NT2/D1 (cell line): ENCODE data around the gene ZNF862.

Experiments used
- DNase-seq: peaks from one replicate; pipeline ENCODE4 v3.0.0-alpha.2; 2011; ENCODE audit warnings: low read depth, low spot score
- H3K27me3 ChIP-seq: 2 replicates; pipeline ENCODE4 v1.6.0; 2011; ENCODE audit warnings: mild to moderate bottlenecking; ENCODE audit not compliant: insufficient read length, insufficient read depth
- H3K36me3 ChIP-seq: 2 replicates; pipeline ENCODE4 v1.6.1; 2011; ENCODE audit warnings: mild to moderate bottlenecking, low read length, mixed read lengths; ENCODE audit not compliant: insufficient read depth, insufficient read length
- H3K4me1 ChIP-seq: 2 replicates; pipeline ENCODE4 v1.5.1; 2011; ENCODE audit not compliant: insufficient read depth, insufficient read length
- H3K4me3 ChIP-seq: 2 replicates; pipeline ENCODE4 v1.5.1; 2011; ENCODE audit warnings: low read depth; ENCODE audit not compliant: insufficient read length
- H3K9ac ChIP-seq: 2 replicates; pipeline ENCODE4 v1.6.0; 2011; ENCODE audit warnings: low read depth; ENCODE audit not compliant: insufficient read length
- H3K9me3 ChIP-seq: 2 replicates; pipeline ENCODE4 v1.5.1; 2011; ENCODE audit warnings: mild to moderate bottlenecking, low read length; ENCODE audit not compliant: insufficient read depth
- SUZ12 ChIP-seq: IDR thresholded peaks from 2 replicates; pipeline ENCODE4 v1.6.1; 2011; ENCODE audit not compliant: insufficient read length, insufficient read depth; ENCODE audit errors: extremely low read depth
- YY1 ChIP-seq: IDR thresholded peaks from 2 replicates; pipeline ENCODE4 v1.6.1; 2011; ENCODE audit not compliant: insufficient read length, insufficient read depth
- ZNF274 ChIP-seq: IDR thresholded peaks from 2 replicates; pipeline ENCODE4 v1.6.1; 2011; ENCODE audit warnings: mild to moderate bottlenecking, low read depth, low read length

The ZNF862 gene

GRCh38 chr7:149821191-149822148 lies 16.7 kb upstream of the ZNF862 start:
- no peaks in the 10 kb centered on the region for H3K27me3 ChIP-seq
- no peaks in the 10 kb centered on the region for H3K36me3 ChIP-seq
- H3K4me3 ChIP-seq, result no peak overlapping the region
- H3K9ac ChIP-seq, result no peak overlapping the region
- no peaks in the 10 kb centered on the region for H3K4me1 ChIP-seq
- H3K9me3 ChIP-seq, result peaks cover 42% of the 10 kb centered on the region; the same call in 1 of the 2 replicates
- DNase-seq, result no peak
- TF ChIP-seq YY1 (no peak), SUZ12 (no peak), ZNF274 (no peak)

- Histone ChIP-seq H3K36me3 (no peaks in the 10 kb centered on the region), H3K27me3 (no peaks in the 10 kb centered on the region), H3K9me3 (peaks cover 42% of the 10 kb centered on the region; the same call in 1 of the 2 replicates), H3K9ac (no peak overlapping the region), H3K4me1 (no peaks in the 10 kb centered on the region), H3K4me3 (no peak overlapping the region)
- no peak for DNase-seq
- TF ChIP-seq SUZ12 (no peak), ZNF274 (no peak), YY1 (no peak)
Measured at GRCh38 chr7:149822353-149822943, 15.7 kb upstream of the ZNF862 start.

GRCh38 chr7:149823191-149823630 lies 15.0 kb upstream of the ZNF862 start:
- H3K4me1 ChIP-seq, result no peaks in the 10 kb centered on the region
- no peaks in the 10 kb centered on the region for H3K36me3 ChIP-seq
- no peak overlapping the region for H3K9ac ChIP-seq
- no peaks in the 10 kb centered on the region for H3K27me3 ChIP-seq
- TF ChIP-seq YY1 (no peak), SUZ12 (no peak), ZNF274 (no peak)
- H3K9me3 ChIP-seq, result peaks cover 42% of the 10 kb centered on the region; the same call in 1 of the 2 replicates
- DNase-seq, result no peak
- H3K4me3 ChIP-seq, result no peak overlapping the region

- H3K36me3 ChIP-seq, result no peaks in the 10 kb centered on the region
- H3K9me3 ChIP-seq, result peaks cover 42% of the 10 kb centered on the region; the same call in 1 of the 2 replicates
- no peak for TF ChIP-seq ZNF274
- TF ChIP-seq YY1, result no peak
- H3K9ac ChIP-seq, result no peak overlapping the region
- no peak overlapping the region for H3K4me3 ChIP-seq
- no peaks in the 10 kb centered on the region for H3K27me3 ChIP-seq
- DNase-seq, result no peak
- no peaks in the 10 kb centered on the region for H3K4me1 ChIP-seq
Measured at GRCh38 chr7:149823631-149824199, 14.5 kb upstream of the ZNF862 start.

DNA sequence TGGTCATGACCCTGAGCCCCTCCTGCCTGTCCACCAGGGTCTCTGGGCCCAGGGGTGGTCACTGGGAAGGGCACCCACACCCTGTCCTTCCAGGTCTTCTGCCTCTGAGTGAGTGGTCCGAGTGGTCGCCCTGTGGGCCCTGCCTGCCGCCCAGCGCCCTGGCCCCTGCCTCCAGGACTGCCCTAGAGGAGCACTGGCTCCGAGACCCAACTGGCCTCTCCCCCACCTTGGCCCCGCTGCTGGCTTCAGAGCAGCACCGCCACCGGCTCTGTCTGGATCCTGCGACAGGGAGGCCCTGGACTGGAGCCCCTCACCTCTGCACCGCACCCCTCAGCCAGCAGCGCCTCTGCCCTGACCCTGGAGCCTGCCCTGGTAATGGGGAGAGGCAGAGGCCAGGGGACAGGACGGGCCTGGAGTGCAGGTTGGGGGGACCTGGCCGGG lies 13.9 kb upstream of the ZNF862 start:
- TF ChIP-seq ZNF274 (no peak), SUZ12 (no peak), YY1 (no peak)
- no peak for DNase-seq
- H3K4me3 ChIP-seq, result no peak overlapping the region
- H3K27me3 ChIP-seq, result no peaks in the 10 kb centered on the region
- peaks cover 42% of the 10 kb centered on the region; the same call in 1 of the 2 replicates for H3K9me3 ChIP-seq
- H3K36me3 ChIP-seq, result no peaks in the 10 kb centered on the region
- H3K9ac ChIP-seq, result no peak overlapping the region
- no peaks in the 10 kb centered on the region for H3K4me1 ChIP-seq

DNA sequence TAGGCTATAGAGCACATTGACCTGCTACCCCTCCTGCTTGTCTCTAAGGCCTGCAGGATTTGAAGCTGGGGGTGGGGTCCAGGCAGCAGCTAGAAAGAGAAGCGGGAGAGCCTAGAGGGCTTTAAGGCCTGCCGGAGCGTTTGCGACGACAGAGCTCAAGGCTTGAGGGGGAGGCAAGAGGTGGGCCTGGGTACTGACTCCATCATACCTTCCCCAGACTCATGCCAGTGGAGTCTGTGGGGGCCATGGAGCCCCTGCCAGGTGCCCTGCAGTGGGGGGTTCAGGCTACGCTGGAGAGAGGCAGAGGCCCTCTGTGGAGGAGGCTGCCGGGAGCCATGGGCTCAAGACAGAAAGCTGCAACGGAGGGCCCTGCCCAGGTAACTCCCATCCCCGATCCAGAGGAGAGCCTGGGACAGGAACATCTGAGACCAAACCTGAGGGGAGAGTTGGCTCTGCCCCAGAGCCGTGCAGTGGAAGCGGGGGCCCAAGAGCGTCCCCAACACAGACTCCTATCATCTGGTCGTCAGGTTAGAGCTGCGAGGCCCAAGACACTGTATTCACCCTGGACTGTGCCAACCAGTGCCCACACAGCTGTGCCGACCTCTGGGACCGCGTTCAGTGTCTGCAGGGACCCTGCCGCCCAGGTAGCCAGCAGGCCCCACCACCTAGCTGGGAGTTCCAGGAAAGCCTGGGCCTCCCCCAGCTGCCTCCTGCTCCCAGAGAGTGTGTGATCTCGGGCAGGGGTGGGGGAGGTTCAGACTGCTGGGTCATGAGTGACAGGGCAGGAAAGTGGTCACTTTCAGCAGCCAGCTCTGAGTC lies 13.2 kb upstream of the ZNF862 start:
- no peaks in the 10 kb centered on the region for H3K4me1 ChIP-seq
- no peaks in the 10 kb centered on the region for H3K36me3 ChIP-seq
- H3K9ac ChIP-seq, result no peak overlapping the region
- H3K9me3 ChIP-seq, result peaks cover 42% of the 10 kb centered on the region; the same call in 1 of the 2 replicates
- H3K27me3 ChIP-seq, result no peaks in the 10 kb centered on the region
- H3K4me3 ChIP-seq, result no peak overlapping the region
- no peak for TF ChIP-seq ZNF274
- TF ChIP-seq YY1, result no peak
- no peak for TF ChIP-seq SUZ12
- no peak for DNase-seq
